Left ventricle myocardium inferior (tissue), 1 donor: Measurements from ENCODE around the gene TNNI3. TPM values are rescaled to one million over a fixed set of nuclear protein-coding genes. Genes with fewer than 3 reads are reported as not detected.
A peak's percentile ranks its signal among the peaks of the same experiment; 100 is the strongest.

ENCODE experiments used
- DNase-seq: peaks from one replicate; pipeline ENCODE4 v3.0.0-alpha.2; 2020
- H3K27ac ChIP-seq: fragments of 200-600 bp; replicated peaks from 2 replicates; pipeline ENCODE4 v1.8.0; 2021
- H3K27me3 ChIP-seq: fragments of 200-600 bp; 2 replicates; pipeline ENCODE4 v1.8.0; 2021; ENCODE audit warnings: low read depth
- H3K36me3 ChIP-seq: fragments of 200-600 bp; 2 replicates; pipeline ENCODE4 v1.8.0; 2021
- H3K4me1 ChIP-seq: fragments of 200-600 bp; 2 replicates; pipeline ENCODE4 v1.8.0; 2021
- H3K4me3 ChIP-seq: fragments of 200-600 bp; 2 replicates; pipeline ENCODE4 v1.8.0; 2021; ENCODE audit warnings: mild to moderate bottlenecking, moderate library complexity
- H3K9me3 ChIP-seq: fragments of 200-600 bp; replicated peaks from 2 replicates; pipeline ENCODE4 v1.8.0; 2021
- CTCF ChIP-seq: fragments of 200-600 bp; IDR thresholded peaks from 2 replicates; pipeline ENCODE4 v1.8.0; 2021; ENCODE audit warnings: antibody characterized with exemption, mild to moderate bottlenecking, borderline replicate concordance
- intact Hi-C: fragments of 100-400 bp; cut with micrococcal nuclease; formaldehyde crosslinking; loops from one replicate; pipeline ENCODE4 v1.11.0; 2022
- total RNA-seq: library from RNA; stranded (reverse); fragmentation: NEBNext Ultra II Directional; extraction: Animal tissue kit (Norgen Biotek cat#: 25700); gene quantifications from one replicate; pipeline ENCODE4 v1.2.1, GENCODE V29; 2021
- donor health status: DM: no; HTN: yes; CAD: no; lungs with severe emphysema.

Gene TNNI3
- total RNA-seq, 1 donor from 2014 or later = 7,701 TPM

DNA sequence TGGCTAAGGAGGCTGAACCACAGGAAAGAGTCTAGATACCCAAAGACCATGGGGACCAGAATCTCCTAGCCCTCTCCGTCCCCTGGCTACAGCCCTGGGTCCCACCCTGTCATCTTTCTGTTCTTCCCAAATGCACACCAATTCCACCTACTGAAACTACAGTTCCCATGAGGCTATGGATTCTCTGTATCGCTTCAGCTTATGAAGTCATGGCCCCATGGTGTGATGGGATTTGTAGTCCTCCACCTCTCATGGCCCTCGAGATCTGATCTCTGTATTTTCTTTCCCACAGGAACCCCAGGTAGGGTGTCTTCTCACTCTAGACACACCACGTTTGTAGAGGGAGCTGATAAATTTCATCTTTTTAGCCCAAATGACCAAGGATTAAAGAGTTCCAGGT is 40.0 kb upstream of the TNNI3 start:
- no peaks in the 10 kb centered on the region for H3K9me3 ChIP-seq
- intact Hi-C loops = no loop called here
- H3K27me3 ChIP-seq = no peaks in the 10 kb centered on the region
- no peaks in the 10 kb centered on the region for H3K36me3 ChIP-seq
- no peak overlapping the region for H3K4me3 ChIP-seq
- no peak for TF ChIP-seq CTCF
- DNase-seq = no peak
- no peaks in the 10 kb centered on the region for H3K4me1 ChIP-seq
- no peak overlapping the region for H3K27ac ChIP-seq

DNA sequence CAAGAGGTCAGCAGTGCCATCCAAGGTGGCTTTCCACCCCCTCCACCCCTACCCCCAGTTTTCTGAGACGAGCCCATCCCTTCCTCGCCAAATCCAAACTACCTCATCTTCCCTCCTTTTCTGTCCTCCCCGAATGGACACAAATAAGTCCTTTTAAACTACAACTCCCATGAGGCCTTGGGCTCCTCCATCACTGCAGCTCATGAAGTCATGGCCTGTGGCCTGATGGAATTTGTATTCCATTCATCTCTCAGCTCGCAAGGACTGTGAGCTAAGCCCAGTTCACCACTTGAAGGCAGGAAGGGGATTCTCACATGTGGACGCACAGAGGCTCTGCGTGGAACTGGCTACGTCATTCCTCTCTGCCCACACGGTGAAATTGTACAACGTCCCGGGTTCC is 39.3 kb upstream of the TNNI3 start:
- no peaks in the 10 kb centered on the region for H3K27me3 ChIP-seq
- DNase-seq = no peak
- no peaks in the 10 kb centered on the region for H3K4me1 ChIP-seq
- H3K36me3 ChIP-seq = no peaks in the 10 kb centered on the region
- no peak overlapping the region for H3K27ac ChIP-seq
- no peak overlapping the region for H3K4me3 ChIP-seq
- no peaks in the 10 kb centered on the region for H3K9me3 ChIP-seq
- no peak for TF ChIP-seq CTCF
- intact Hi-C loops = no loop called here

DNA sequence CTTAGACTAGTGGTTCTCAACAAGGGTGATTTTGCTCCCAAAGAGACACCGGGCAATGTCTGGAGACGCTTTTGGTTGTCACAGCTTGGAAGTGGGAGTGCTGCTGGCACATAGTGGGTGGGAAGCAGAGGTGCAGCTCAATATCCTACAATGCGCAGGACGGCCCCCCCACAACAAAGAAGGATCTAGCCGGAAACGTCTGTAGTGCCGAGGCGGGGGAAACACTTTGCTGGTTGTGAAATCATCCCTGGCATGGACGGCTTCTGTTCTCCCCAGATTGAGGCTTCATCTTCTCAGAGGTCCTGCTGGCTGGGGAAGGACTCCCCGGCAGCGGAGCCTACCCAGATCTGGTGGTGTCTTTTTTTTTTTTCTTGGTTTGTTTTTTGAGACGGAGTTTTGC is 35.9 kb upstream of the TNNI3 start:
- no peaks in the 10 kb centered on the region for H3K36me3 ChIP-seq
- H3K4me3 ChIP-seq = no peak overlapping the region
- no peak overlapping the region for H3K27ac ChIP-seq
- H3K4me1 ChIP-seq = no peaks in the 10 kb centered on the region
- H3K9me3 ChIP-seq = no peaks in the 10 kb centered on the region
- intact Hi-C loops = no loop called here
- no peak for DNase-seq
- no peak for TF ChIP-seq CTCF
- peaks cover 9% of the 10 kb centered on the region for H3K27me3 ChIP-seq

DNA sequence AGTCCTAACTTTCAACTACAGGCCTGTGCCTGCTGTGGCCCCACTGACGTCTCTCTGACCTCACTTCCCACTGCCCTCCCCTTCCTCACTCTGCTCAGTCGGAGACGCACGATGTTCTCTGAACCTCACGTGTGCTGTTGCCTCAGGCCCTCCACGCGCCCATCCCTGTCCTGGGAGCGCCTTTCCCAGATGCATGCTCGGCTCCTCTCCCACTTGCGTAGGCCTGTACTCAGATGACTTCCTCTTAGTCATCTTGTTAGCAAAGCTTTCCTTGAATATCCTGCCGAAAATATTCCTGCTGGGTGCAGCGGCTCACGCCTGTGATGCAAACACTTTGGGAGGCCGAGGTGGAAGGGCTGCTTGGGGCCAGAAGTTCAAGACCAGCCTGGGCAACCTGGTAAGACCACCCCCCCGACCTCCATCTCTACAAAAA is 31.9 kb upstream of the TNNI3 start:
- H3K27me3 ChIP-seq = peaks cover 29% of the 10 kb centered on the region

GRCh38 chr19:55188625-55189024 is 31.1 kb upstream of the TNNI3 start:
- intact Hi-C loops = no loop called here
- no peaks in the 10 kb centered on the region for H3K9me3 ChIP-seq
- H3K36me3 ChIP-seq = no peaks in the 10 kb centered on the region
- DNase-seq = no peak
- TF ChIP-seq CTCF = no peak
- no peak overlapping the region for H3K4me3 ChIP-seq
- H3K27me3 ChIP-seq = peaks cover 37% of the 10 kb centered on the region
- H3K4me1 ChIP-seq = no peaks in the 10 kb centered on the region
- no peak overlapping the region for H3K27ac ChIP-seq

More for the DNA sequence above, 31.9 kb upstream of the TNNI3 start:
- H3K9me3 ChIP-seq = no peaks in the 10 kb centered on the region
- H3K4me1 ChIP-seq = no peaks in the 10 kb centered on the region
- no peaks in the 10 kb centered on the region for H3K36me3 ChIP-seq
- H3K4me3 ChIP-seq = no peak overlapping the region
- intact Hi-C loops = no loop called here
- peak; percentile 30 for DNase-seq
- peak overlapping the region; percentile 38 for H3K27ac ChIP-seq
- TF ChIP-seq CTCF = no peak

GRCh38 chr19:55186080-55186479 is 28.5 kb upstream of the TNNI3 start:
- H3K4me1 ChIP-seq = no peaks in the 10 kb centered on the region
- H3K9me3 ChIP-seq = no peaks in the 10 kb centered on the region
- no peak overlapping the region for H3K4me3 ChIP-seq
- intact Hi-C loops = no loop called here
- no peak for DNase-seq
- peaks cover 57% of the 10 kb centered on the region for H3K27me3 ChIP-seq
- no peak overlapping the region for H3K27ac ChIP-seq
- no peaks in the 10 kb centered on the region for H3K36me3 ChIP-seq
- no peak for TF ChIP-seq CTCF
